WTC11 (cell line): ENCODE data around the gene PIP4K2A.

Experiments used
- CREB1 ChIP-seq: sonication (generic); formaldehyde crosslinking; IDR thresholded peaks from 2 replicates; pipeline ENCODE4 v1.8.0; 2023; ENCODE audit warnings: mild to moderate bottlenecking, missing genetic modification reagents
- CTCF ChIP-seq: fragments of 200-600 bp; IDR thresholded peaks from 2 replicates; pipeline ENCODE4 v1.8.0; 2022; ENCODE audit warnings: antibody characterized with exemption
- ELF4 ChIP-seq: sonication (generic); formaldehyde crosslinking; IDR thresholded peaks from 2 replicates; pipeline ENCODE4 v1.8.1; 2022; ENCODE audit warnings: low read depth, mild to moderate bottlenecking, moderate library complexity, missing genetic modification reagents
- FOXP1 ChIP-seq: sonication (generic); formaldehyde crosslinking; IDR thresholded peaks from 2 replicates; pipeline ENCODE4 v1.8.0; 2022; ENCODE audit warnings: missing genetic modification reagents, mild to moderate bottlenecking, moderate library complexity, borderline replicate concordance
- MLX ChIP-seq: sonication (generic); formaldehyde crosslinking; IDR thresholded peaks from 2 replicates; pipeline ENCODE4 v1.8.1; 2023; ENCODE audit warnings: mild to moderate bottlenecking, missing genetic modification reagents, moderate library complexity
- MXD4 ChIP-seq: fragments of 250-450 bp; sonication (Bioruptor Pico); IDR thresholded peaks from 2 replicates; pipeline ENCODE4 v1.8.0; 2021; ENCODE audit warnings: mild to moderate bottlenecking, moderate library complexity, borderline replicate concordance
- NFATC4 ChIP-seq: fragments of 250-450 bp; sonication (Bioruptor Pico); IDR thresholded peaks from 2 replicates; pipeline ENCODE4 v1.9.0; 2021; ENCODE audit warnings: mild to moderate bottlenecking
- STAT6 ChIP-seq: sonication (generic); formaldehyde crosslinking; conservative IDR thresholded peaks from 2 replicates; pipeline ENCODE4 v1.8.1; 2023; ENCODE audit warnings: mild to moderate bottlenecking, low read depth, missing genetic modification reagents, moderate library complexity
- TEAD4 ChIP-seq: sonication (generic); formaldehyde crosslinking; IDR thresholded peaks from 2 replicates; pipeline ENCODE4 v1.8.0; 2022; ENCODE audit warnings: mild to moderate bottlenecking, missing genetic modification reagents
- TF ChIP-seq, protein P1 (sequence below): fragments of 250-450 bp; sonication (Bioruptor Pico); conservative IDR thresholded peaks from 2 replicates; pipeline ENCODE4 v1.9.0; 2021; ENCODE audit warnings: mild to moderate bottlenecking
- TF ChIP-seq, protein P2 (sequence below): sonication (generic); formaldehyde crosslinking; IDR thresholded peaks from 2 replicates; pipeline ENCODE4 v1.8.1; 2022; ENCODE audit warnings: low read depth, mild to moderate bottlenecking, moderate library complexity, missing genetic modification reagents, borderline replicate concordance

DNA sequence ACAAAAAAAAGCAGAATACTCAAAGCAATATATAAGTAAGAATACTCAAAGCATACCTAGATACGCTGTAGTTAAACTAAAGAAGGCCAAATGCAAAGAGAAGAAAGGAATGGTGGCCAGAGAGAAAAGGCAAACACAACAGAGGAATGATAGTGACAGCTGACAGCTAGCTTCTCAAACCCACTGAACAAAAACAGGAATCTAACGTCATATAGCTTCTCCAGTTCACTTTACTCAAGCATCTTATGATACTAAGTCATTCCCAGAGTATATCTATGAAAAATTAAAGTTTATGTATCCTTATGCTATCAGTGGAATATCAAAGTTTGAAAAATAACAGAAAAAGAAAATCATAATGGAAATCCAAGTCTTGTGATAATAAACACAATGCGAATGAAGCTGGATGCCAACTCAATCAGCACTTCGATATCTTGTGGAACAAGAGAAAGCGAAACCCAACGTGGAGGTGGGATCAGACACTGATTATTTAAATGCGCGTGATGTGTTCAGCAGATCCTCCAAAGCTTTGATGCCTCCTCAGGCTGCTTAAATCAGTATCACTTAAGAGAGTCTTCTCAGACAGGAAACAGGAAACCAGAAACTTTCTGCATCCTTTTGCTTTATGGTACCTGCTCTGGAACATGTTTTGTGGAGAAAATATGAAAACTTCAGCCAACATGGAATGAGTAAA, 102.8 kb downstream of the PIP4K2A start:
- TF ChIP-seq NFATC4 (CRISPR knock-in tag) (no peak), CTCF (no peak), STAT6 (CRISPR knock-in tag) (no peak), FOXP1 (CRISPR knock-in tag) (no peak), MLX (CRISPR knock-in tag) (no peak), TEAD4 (CRISPR knock-in tag) (no peak), ELF4 (CRISPR knock-in tag) (no peak), MXD4 (CRISPR knock-in tag) (no peak), CREB1 (no peak)
- TF ChIP-seq, protein P1, sequence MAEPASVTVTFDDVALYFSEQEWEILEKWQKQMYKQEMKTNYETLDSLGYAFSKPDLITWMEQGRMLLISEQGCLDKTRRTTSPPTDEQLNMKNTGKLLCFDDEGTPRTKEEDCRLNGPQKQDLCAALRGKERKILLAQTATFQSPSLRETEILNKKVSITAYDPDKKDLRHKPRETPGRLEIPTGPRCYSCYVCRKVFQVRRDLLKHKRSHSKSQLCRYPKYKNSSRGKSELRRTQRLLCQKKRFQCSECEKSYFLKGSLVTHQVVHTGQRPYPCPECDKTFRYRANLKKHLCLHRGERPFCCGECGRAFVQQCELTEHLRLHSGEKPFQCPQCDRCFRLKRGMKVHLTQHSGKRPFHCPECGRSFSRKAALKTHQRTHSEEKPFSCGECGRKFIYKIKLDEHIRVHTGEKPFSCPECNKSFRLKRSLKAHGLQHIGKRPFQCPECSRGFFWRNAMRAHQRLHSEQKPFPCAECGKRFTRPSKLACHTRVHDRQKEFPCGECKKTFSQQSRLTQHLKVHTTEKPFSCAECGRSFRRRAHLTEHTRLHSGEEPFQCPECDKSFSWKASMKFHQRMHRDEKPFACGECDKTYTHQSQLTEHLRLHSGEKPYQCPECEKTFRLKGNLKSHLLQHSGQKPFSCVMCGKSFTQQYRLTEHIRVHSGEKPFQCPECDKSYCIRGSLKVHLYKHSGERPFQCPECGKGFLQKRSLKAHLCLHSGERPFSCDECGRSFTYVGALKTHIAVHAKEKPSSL (CRISPR knock-in tag) = no peak
- TF ChIP-seq, protein P2, sequence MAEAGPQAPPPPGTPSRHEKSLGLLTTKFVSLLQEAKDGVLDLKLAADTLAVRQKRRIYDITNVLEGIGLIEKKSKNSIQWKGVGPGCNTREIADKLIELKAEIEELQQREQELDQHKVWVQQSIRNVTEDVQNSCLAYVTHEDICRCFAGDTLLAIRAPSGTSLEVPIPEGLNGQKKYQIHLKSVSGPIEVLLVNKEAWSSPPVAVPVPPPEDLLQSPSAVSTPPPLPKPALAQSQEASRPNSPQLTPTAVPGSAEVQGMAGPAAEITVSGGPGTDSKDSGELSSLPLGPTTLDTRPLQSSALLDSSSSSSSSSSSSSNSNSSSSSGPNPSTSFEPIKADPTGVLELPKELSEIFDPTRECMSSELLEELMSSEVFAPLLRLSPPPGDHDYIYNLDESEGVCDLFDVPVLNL (CRISPR knock-in tag) = no peak
